NCI-H1092 treated with DMSO at 0.1 percent for 48 hours (cell line): Measurements from ENCODE around the gene GOLGA6L24.
"Not testable (repeated sequence)": the region's sequence is repeated elsewhere in the genome, so short reads cannot be mapped to it uniquely, and the experiment has no call there.

Experiments used
- DNase-seq: peaks from one replicate; lab custom pipeline; 2025; lab: John Stamatoyannopoulos, UW

Gene GOLGA6L24

GRCh38 chr15:28357984-28358383 is at the start of gene GOLGA6L24:
TSS of gene GOLGA6L24 (minus strand) at chr15:28358084. CDS start at chr15:28358023, 61 bp downstream.
- not testable (repeated sequence) for DNase-seq

GRCh38 chr15:28402774-28403435 is 45.0 kb upstream of the GOLGA6L24 start:
- DNase-seq, result not testable (repeated sequence)

- DNase-seq, result not testable (repeated sequence)
Observed at GRCh38 chr15:28396022-28396421, 38.1 kb upstream of the GOLGA6L24 start.

- DNase-seq, result not testable (repeated sequence)
Observed at GRCh38 chr15:28380053-28380452, 22.2 kb upstream of the GOLGA6L24 start.

GRCh38 chr15:28378364-28378763 is 20.5 kb upstream of the GOLGA6L24 start, which contains the start of gene GOLGA8F:
TSS of gene GOLGA8F (plus strand) at chr15:28378664. CDS start at chr15:28378762, 98 bp downstream.
- not testable (repeated sequence) for DNase-seq

- DNase-seq, result not testable (repeated sequence)
Observed at GRCh38 chr15:28365502-28365901, 7.6 kb upstream of the GOLGA6L24 start.

GRCh38 chr15:28322129-28322588 is 35.7 kb downstream of the GOLGA6L24 start, which contains the start of gene HERC2:
TSS of gene HERC2 (minus strand) at chr15:28322179. CDS start at chr15:28321433, 746 bp downstream.
- DNase-seq, result not testable (repeated sequence)

GRCh38 chr15:28321358-28322078 is 36.4 kb downstream of the GOLGA6L24 start:
- DNase-seq, result not testable (repeated sequence)

GRCh38 chr15:28319725-28320124 is 38.2 kb downstream of the GOLGA6L24 start:
- not testable (repeated sequence) for DNase-seq

GRCh38 chr15:28318828-28319227 is 39.1 kb downstream of the GOLGA6L24 start:
- not testable (repeated sequence) for DNase-seq

- DNase-seq, result not testable (repeated sequence)
Observed at GRCh38 chr15:28318122-28318521, 39.8 kb downstream of the GOLGA6L24 start.

GRCh38 chr15:28316958-28317357 is 40.9 kb downstream of the GOLGA6L24 start:
- not testable (repeated sequence) for DNase-seq

- not testable (repeated sequence) for DNase-seq
Observed at GRCh38 chr15:28310454-28310853, 47.4 kb downstream of the GOLGA6L24 start.

GRCh38 chr15:28308718-28309117 is 49.2 kb downstream of the GOLGA6L24 start:
- not testable (repeated sequence) for DNase-seq
